HG02943 (cell line): ENCODE results near the gene GYS1.

Experiments
- ATAC-seq: cut with Tn5 transposase; IDR thresholded peaks from one replicate; pipeline ENCODE4 v1.9.1; 2021; ENCODE audit warnings: mild to moderate bottlenecking, low read depth, moderate library complexity; ENCODE audit not compliant: unreplicated experiment

The GYS1 gene

DNA sequence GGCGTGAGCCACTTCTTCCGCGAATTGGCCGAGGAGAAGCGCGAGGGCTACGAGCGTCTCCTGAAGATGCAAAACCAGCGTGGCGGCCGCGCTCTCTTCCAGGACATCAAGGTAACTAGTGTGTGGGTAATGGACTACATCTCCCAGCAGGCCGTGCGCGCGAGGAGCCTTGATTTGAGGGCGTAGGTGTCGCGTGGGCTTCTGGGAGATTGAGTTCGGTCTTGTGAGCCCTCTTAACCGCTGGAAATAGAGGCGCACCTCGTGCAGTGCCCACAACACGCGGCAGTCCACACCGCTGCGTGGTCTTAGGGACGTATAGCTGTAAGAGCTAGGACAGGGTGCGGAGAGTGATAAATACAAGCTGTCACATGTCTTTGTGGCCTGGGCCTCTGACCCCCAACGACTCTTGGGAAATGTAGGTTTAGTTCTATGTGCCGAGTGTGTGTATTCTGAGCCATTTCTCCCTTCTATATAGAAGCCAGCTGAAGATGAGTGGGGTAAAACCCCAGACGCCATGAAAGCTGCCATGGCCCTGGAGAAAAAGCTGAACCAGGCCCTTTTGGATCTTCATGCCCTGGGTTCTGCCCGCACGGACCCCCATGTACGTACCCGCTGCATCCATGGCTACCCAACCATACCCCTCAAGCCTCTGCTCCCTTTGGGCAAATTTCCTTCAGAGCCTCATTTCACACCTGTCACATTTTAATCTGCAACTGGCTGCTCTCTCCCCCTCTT is 27.1 kb downstream of the GYS1 start:
- peak; percentile 11 for ATAC-seq

DNA sequence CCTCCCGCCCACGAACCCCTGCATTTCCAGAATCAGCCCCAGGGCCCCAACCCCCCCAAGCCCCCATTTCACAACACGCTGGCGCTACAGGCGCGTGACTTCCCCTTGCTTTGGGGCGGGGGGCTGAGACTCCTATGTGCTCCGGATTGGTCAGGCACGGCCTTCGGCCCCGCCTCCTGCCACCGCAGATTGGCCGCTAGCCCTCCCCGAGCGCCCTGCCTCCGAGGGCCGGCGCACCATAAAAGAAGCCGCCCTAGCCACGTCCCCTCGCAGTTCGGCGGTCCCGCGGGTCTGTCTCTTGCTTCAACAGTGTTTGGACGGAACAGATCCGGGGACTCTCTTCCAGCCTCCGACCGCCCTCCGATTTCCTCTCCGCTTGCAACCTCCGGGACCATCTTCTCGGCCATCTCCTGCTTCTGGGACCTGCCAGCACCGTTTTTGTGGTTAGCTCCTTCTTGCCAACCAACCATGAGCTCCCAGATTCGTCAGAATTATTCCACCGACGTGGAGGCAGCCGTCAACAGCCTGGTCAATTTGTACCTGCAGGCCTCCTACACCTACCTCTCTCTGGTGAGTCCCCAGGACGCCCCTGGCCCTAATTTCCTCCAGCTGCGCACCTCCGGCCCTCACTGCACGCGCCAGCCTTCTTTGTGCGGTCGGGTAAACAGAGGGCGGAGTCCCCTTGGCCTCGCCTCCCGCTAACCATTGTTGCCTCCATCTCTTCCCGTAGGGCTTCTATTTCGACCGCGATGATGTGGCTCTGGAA is 27.9 kb downstream of the GYS1 start, which contains the start of gene FTL:
TSS of gene FTL (plus strand) at position 270 of the 766 bp plus-strand sequence. CDS start at position 469, 199 bp downstream.
- ATAC-seq, result peak; percentile 55

DNA sequence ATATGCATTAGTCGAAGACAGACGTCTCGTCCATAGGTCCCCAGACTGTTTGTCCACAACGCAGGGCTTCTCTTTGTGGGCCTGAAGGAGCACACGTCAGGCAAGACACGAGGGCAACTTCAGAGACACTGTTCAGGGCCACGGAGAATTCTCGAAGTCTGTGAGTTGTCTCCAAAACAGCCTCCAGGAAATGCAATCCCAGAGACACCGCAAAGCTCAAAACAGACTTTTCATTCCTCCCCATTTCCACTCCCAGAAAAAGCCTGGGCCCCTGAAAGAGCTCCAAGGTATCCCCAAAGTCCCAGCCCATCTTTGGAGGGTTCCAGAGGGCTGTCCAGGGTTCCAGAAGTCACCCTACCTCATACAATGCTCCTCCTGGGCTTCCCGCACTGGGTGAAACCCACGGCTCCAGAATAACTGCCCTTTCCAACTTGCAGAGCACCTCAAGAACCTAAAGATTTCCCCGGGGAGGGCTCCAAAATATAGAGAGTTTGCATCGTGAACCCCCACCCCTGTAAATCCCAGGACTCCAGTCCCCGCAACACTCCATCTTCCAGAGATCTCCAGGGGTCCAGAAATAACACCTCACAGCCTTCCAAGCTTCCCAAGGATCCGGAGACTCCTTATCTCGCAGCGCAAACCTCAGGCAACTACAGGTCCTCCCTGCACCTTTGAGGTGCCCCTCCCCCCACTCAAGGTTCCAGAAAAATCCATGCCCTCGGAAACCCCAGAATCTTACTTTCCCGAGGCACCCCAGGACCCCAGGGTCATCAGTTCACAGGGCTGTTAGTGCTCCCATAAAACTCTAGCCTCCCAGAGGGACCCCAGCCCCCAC is 28.7 kb downstream of the GYS1 start:
- no peak for ATAC-seq

DNA sequence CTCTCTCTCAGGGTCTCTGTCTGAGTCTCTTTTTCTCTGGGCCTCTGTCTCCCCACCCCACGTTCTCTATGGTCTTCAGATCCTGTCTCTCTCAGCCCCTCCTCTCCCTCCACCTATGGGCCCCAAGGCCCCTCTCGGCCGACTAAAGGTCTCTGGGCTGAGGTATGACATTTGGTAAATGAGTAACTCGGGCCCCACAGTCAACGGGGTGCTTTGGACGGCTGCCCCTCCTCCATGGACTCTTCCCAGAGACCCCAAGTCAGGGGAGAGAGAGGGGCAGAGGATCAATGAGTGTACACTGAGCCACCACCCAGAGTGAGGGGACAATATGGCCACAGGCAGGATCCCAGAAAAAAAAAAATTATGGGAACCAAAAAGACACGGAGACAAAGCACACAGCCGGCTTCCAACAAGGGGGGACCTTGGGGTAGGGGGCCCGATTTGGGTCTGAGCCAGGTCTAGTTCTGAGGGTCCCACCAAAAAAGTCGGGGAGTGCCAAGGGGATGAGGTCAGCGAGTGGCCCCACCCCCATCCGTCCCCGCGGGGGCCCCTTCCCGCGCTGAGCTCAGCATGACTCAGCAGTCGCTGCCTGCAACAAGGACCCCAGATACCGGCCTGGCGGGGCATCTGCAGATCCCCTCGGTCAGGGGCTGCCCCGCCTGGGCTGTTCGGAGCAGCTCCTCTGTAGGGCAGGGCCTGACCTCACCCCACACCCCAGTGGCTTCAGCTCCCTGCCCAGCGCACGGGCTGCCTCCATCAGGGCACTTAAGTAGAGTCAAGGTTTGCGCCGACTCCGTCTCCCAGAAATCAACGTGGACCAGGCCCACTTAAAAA is 29.5 kb downstream of the GYS1 start:
- no peak for ATAC-seq

DNA sequence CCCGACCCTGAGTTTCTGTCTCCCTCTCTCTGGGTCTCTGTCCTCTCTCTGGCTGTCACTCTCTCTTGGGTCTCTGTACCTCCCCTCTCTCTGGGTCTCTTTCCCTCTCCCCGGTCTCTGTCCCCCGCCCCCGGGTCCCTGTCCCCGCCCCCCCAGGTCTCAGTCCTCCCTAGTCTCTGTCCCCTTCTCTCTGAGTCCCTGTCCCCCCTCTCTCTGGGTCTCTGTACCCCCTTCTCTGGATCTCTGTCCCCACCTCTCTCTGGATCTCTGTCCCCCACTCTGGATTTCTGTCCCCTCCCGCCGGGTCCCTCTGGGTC is 30.3 kb downstream of the GYS1 start:
- ATAC-seq, result no peak

DNA sequence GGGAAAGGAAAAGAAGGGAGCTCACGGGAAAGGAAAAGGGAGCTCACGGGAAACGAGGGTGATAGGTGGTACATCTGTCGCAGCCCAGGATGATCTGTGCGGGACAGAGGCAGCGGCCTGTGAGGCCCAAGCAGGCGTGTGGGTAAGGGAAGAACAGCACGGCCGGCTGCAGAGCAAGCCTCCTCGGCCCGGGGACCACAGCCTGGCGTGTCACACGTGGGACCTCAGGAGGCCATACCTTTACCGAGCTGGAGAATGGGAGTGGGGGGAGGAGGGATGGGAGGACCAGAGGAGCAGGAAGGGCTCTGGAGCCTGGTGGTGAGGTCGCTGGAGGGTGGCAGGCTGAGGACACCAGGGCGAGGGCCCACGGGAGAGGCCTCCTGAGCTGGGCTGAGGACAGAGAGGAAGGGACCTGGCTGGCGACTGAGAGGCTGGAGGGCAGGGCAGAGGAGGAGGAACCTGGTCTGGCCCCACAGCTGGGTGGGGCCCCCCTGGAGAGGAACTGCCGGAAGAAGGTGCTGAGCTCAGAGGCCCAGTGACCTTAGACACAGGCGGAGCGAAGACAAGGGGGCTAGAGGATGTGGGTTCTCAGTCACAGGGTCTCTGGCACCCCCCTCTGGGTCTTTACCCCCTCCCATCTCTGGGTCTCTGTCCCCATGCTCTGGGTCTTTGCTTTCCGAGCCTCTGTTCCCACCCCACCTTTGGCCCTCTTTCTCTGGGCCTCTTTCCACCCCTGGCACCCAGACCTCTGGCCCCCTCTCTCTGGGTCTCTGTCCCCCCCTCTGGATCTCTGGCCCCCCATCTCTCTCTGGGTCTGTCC is 30.9 kb downstream of the GYS1 start:
- ATAC-seq, result no peak

DNA sequence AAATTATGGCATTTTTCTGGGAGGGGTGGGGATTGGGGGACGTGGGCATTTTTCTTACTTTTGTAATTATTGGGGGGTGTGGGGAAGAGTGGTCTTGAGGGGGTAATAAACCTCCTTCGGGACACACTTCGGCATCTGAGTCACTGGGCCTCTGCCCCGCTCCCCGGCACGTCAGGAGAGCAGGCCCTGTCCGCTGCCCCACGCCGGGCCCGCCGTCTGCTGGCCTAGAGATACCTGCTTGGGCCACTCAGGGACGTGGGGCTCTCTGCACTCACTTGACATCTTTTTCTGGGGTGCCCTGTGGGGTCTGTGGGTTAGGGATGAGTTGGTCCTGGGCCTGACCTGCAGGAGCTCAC is 31.5 kb downstream of the GYS1 start:
- ATAC-seq, result no peak

DNA sequence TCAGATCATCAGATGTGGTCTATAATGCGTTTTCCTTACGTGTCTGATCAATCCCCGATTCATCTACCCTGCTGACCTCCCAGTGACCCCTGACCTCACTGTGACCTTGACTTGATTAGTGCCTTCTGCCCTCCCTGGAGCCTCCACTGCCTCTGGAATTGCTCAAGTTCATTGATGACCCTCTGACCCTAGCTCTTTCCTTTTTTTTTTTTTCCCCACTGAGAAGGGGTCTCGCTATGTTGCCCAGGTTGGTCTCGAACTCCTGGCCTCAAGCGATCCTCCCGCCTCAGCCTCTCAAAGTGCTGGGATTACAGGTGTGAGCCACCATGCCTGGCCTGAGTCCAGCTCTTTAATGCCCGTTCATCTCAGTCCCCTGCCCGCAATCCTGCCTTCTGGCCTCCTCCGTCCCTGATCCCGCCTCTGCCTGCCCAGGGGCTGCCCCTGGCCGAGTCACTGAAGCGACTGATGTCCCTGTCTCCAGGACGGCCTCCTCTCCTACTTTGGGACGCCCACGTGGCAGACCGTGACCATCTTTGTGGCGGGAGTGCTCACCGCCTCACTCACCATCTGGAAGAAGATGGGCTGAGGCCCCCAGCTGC is 32.0 kb downstream of the GYS1 start:
- no peak for ATAC-seq

DNA sequence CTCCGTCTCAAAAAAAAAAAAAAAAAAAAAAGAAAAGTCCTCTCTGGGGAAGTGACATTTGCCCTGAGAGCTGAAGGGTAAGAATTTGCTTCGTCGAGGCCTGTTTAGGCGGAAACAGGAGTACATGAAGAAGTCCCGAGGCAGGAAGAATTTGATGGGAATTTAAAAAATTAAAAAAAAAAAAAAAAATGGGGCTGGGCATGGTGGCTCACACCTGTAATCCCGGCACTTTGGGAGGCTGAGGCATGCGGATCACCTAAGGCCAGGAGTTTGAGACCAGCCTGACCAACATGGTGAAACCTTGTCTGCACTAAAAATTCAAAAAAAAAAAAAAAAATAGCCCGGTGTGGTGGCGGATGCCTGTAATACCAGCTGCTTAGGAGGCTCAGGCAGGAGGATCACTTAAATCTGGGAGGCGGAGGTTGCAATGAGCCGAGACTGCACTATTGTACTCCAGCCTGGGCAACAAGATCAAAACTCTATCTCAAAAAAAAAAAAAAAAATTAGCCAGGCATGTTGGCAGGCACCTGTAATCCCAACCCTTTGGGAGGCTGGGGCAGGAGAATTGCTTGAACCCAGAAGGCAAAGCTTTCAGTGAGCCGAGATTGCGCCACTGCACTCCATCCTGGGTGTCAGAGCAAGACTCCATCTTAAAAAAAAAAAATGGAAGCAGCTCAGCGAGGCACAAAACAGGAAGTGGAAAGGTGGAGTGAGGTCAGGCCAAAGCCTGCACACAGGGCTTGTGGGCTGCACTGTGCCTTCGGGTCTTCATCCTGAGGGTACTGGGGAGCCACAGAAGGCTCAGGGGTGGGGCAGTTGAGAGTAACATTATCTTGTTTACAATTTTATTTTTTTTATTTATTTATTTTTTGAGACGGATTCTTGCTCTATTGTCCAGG is 33.5 kb downstream of the GYS1 start:
- no peak for ATAC-seq

DNA sequence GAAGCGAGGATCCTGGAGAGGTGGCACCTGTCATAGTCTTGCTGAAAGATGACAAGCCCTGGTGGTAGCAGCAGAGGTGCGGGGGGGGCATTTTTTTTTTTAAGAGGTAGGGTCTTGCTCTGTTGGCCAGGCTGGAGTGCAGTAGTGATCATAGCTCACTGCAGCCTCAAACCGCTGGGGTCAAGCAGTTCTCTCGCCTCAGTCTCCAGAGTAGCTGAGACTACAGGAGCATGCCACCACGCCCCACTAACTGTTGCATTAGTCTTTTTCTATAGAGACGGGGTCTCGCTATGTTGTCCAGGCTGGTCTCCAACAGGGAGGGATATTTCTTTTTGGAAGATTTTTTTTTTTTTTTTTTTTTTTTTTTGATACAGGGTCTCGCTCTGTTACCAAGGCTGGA is 35.1 kb downstream of the GYS1 start:
- ATAC-seq, result no peak

DNA sequence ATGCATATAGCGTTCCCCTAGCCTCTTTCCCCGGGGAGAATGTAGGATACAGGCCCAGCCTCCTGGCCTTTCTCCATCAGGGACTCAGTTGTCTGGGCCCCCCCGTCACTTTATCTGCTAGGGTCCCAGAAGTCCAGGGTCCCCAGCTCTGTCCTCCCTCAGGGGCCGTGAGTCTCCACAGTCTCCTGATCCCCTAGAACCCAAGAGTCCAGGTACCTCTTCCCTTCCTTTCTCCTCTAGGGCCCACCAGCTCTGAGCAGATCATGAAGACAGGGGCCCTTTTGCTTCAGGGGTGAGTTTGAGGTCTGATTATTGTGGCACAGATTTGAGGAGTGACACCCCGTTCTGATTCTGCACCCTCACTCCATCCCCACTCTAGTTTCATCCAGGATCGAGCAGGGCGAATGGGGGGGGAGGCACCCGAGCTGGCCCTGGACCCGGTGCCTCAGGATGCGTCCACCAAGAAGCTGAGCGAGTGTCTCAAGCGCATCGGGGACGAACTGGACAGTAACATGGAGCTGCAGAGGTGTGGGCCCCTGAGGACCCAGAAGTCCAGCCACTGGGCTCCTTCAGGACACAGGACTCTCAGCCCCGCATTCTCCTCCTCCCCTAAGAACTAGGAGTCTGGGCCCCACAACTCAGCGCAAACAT is 37.7 kb downstream of the GYS1 start:
- no peak for ATAC-seq

DNA sequence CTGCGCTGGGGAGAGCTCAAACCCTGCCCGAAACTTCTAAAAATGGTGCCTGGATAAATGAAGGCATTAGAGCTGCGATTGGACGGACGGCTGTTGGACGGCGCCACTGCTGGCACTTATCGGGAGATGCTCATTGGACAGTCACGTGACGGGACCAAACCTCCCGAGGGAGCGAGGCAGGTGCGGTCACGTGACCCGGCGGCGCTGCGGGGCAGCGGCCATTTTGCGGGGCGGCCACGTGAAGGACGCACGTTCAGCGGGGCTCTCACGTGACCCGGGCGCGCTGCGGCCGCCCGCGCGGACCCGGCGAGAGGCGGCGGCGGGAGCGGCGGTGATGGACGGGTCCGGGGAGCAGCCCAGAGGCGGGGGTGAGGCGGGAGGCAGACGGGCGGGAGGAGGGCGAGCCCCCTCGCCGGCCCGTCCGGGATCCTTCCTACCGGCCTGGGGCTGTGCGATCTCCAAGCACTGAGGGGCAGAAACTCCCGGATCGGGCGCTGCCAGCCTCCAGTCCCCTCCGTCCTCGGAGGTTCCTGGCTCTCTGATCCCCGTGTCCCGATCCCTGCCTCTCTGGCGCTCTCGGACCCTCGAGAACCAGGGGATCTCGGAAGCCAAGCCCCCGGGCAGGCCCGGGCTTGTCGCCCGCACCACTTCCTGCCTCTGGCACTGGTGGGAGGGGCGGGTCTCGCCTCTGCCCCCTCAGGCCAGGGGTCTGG is 38.4 kb downstream of the GYS1 start, which contains the start of gene BAX:
TSS of gene BAX (plus strand) at position 281 of the 713 bp plus-strand sequence. CDS start at position 335, 54 bp downstream.
- ATAC-seq, result peak; percentile 78

DNA sequence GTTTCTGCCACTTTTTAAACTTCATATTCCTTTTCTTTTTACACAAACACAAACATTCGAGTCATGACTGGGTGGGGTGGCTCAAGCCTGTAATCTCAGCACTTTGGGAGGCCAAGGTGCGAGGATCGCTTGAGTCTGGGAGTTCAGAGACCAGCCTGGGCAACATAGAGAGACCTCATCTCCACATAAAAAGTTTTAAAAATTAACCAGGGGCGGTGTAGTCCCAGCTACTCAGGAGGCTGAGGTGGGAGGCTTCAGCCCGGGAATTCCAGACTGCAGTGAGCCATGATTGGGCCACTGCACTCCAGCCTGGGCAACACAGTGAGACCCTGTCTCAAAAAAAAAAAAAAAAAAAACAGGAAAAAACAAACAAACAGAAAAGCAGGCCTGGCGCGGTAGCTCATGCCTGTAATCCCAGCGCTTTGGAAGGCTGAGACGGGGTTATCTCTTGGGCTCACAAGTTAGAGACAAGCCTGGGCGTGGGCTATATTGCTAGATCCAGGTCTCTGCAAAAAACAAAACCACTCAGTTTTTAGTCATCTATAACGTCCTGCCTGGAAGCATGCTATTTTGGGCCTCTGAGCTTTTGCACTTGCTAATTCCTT is 39.0 kb downstream of the GYS1 start:
- ATAC-seq, result no peak

DNA sequence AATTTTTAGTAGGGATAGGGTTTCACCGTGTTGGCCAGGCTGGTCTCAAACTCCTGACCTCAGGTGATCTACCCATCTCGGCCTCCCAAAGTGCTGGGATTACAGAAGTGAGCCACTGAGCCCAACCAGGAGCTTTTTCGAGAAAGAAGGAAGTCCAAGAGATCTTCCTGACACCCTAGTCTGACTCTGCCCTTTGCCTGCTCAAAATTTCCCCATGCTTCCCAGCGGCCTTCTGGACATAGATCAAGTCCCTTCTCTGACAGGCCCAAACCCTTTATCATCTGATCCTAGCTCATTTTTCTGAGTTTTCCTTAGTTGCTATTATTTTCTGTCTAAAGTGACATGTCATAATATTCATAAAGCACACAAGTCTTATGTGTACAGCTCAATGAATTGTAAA is 40.0 kb downstream of the GYS1 start:
- ATAC-seq, result no peak

DNA sequence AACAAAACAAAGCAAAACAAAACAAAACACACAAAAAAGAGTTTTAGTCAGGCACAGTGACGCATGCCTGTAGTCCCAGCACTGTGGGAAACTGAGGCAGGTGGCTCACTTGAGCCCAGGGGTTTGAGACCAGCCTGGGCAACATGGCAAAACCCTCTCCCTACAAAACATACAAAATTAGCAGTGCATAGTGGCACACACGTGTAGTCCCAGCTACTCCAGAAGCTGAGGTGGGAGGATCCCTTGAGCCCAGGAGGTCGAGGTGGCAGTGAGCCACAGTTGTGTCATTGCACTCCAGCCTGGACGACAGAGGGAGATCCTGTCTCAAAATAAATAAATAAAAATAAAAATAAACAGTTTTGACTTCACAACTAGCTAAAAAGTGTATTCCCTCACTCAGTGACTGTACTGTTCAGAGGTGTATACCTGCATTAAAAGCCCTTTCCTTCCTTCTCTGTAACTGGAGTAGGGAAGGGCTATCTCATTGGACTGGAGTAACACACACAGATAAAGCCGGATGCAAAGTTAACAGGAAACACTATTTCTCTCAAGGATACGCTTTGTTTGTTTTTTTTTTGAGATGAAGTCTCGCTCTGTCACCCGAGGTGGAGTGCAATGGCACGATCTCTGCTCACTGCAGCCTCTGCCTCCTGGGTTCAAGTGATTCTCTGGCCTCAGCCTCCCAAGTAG is 42.1 kb downstream of the GYS1 start:
- no peak for ATAC-seq

DNA sequence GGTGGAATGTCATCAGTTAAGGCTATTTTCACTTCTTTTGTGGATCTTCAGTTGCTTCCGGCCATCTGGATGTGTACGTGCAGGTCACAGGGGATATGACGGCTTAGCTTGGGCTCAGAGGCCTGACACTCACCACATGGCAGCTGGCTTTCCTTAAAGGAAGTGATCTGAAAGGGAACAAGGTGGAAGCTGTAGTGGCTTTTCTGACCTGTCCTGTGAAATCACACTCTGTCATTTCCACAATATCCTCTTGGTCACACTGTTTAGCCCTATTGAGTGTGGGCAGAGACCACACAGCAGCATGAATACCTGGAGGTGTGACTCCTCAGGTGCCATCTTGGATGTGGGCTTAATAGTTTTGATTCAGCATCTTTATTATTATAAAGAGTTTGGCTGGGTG is 43.0 kb downstream of the GYS1 start:
- no peak for ATAC-seq
